ENCODE data around the gene ZBTB18.

GRCh38 chr1:244104309-244105060 lies 53.4 kb downstream of the ZBTB18 start:
- TF ChIP-seq CTCF (IDR thresholded peaks at IDR 0.05; ENCODE audit: low read length): no peak
- TF ChIP-seq EZH2 (IDR thresholded peaks at IDR 0.05; ENCODE audit: borderline replicate concordance, low read length): no peak

All from OCI-LY1 (cell line).